Ureter (tissue), 1 donor: ENCODE results near the gene ZNF775. TPM values are rescaled to one million over a fixed set of nuclear protein-coding genes. Genes with fewer than 3 reads are reported as not detected.

ENCODE experiments used
- DNase-seq: peaks from one replicate; pipeline ENCODE4 v3.0.0-alpha.2; 2020; ENCODE audit warnings: low spot score
- total RNA-seq: library from RNA; stranded (reverse); gene quantifications from one replicate; pipeline ENCODE4 v1.2.4, GENCODE V29; 2023
- donor health status: DM: yes; HTN: yes; CAD: no.

Gene ZNF775
- total RNA-seq, 1 donor from 2014 or later: 3.6 TPM

DNA sequence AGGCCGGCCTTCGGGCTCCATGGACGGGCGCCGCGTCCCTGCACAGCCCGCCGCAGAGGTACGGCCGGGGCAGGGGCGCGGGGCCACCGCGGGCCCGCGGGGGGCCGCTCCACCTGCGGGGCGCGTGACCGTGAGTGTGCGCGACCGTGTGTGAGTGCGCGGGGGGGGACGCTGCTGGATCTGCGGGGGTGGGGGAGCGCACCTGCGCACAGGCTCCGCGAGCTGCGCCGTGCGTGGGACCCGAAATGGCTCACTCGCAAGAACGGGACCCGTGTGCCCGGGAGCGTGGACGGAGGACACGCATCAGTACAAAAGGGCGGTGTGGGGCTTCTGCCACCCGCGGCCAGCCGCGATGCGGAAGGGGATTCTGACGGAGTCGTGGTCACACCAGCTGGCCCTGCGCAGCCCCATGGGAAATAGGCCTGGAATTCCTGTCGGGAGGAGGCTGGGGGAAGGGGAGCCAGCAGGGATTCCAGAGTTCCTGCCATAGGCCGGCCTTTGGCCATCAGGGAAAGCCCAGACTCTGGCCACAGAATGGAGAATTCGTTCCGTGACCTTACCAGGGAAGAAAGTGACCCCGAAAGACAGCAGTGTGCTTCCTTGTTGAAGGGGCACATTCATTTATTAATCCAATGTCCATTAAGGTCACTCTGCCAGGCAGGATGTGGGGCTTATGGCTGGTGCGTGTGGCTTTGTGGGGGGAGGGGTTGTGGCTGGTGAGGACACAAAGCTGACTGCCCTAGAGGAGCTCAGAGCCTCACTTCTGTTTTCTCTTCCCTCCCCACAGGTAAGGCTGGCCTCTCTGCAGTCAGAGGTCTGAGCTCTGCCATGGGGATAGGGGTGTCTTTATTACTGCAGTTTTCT is 10.0 kb upstream of the ZNF775 start:
- peak; percentile 71 for DNase-seq

DNA sequence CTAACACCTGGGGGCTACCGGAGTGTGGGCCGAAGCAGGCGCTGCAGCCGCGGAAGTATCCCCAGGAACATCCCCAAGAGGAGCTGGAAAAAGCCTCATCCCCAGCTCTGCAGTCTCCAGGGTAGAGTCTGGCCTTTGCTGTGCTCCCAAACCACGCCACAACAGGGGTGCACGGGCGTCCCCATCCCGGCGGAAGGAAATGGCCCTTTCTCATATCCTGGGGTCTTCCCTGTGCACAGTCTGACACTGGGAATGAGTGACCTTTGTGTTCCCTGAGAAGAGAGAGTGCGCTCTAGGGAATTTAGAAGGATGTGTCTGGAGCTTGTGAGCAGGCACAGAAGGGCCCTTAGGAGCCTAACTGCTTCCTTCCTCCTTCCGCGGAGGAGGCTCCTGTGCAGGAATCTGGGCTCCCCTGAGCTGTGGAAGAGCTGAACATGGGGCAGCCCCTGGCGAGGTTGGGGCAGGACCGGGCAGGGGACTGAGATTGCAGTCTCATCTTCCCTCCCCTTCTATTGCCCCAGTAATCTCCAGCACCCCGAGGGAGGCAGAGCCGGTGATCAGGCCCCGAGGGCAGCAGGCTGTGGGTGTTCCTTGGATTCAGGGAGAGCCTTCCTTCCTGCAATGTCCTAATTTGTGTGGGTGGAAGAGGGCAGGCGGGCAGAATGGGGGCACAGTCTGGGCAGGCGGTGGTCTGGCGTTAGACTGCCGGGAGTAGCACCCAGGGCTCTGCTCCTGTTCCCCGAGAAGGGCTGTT is 9.2 kb upstream of the ZNF775 start:
- no peak for DNase-seq

DNA sequence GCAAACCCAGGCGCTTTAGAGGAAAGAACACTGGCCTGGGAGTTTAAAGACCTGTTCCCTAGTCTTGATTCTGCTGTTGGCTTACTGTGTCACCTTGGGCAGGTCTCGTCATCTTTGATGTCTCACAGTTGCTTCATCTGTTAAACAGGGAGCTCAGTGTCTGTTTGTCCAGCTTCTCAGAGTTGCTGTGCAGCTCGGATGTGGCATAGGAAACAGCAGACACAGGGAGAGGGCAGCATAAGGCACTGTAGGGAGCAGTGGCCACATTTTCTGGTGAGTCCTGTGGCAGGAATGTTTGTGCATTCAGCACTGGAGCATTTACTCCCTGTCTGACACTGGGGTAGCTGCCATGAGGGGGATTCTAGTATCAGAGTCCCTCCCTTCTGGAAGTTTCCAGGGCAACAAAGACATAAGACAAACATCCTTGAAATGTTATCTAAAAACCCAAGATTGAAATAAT is 8.5 kb upstream of the ZNF775 start:
- no peak for DNase-seq

GRCh38 chr7:150371131-150371995 is 7.8 kb upstream of the ZNF775 start:
- no peak for DNase-seq

DNA sequence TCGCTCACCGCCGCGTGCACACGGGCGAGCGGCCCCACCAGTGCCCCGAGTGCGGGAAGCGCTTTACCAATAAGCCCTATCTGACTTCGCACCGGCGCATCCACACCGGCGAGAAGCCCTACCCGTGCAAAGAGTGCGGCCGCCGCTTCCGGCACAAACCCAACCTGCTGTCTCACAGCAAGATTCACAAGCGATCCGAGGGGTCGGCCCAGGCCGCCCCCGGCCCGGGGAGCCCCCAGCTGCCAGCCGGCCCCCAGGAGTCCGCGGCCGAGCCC is 7.2 kb upstream of the ZNF775 start:
- no peak for DNase-seq

DNA sequence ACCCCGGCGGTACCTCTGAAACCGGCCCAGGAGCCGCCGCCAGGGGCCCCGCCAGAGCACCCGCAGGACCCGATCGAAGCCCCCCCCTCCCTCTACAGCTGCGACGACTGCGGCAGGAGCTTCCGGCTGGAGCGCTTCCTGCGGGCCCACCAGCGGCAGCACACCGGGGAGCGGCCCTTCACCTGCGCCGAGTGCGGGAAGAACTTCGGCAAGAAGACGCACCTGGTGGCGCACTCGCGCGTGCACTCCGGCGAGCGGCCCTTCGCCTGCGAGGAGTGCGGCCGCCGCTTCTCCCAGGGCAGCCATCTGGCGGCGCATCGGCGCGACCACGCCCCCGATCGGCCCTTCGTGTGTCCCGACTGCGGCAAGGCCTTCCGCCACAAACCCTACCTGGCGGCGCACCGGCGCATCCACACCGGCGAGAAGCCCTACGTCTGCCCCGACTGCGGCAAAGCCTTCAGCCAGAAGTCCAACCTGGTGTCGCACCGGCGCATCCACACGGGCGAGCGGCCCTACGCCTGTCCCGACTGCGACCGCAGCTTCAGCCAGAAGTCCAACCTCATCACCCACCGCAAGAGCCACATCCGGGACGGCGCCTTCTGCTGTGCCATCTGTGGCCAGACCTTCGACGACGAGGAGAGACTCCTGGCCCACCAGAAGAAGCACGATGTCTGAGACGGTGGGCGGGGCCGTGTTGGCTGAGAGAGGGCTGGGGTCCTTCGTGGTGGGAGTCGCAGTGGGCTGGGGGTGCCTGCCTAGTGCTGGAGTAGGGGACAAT is 6.7 kb upstream of the ZNF775 start:
- DNase-seq: no peak

GRCh38 chr7:150373049-150373801 is 5.9 kb upstream of the ZNF775 start:
- DNase-seq: peak; percentile 77

DNA sequence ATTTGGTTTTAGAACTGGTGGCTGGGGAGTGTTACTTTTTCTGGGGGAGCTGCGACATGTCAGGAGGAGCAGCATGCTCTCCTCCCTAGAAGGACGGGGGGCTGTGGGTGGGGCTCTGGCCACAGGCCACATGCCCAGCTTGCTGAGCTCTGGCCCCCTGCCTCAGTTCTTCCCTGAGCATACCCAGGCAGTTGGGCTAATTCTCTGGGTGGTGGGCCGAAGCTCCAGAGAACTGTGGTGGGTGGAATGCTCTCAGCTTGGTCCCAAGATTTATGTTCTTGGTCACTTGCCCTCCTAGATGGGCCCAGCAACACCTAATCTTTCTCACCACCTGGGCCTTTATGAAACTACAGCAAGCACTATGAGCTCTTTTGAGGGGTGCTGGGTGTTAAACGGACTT is 5.1 kb upstream of the ZNF775 start:
- no peak for DNase-seq

- DNase-seq: no peak
Observed at GRCh38 chr7:150374472-150374871, 4.7 kb upstream of the ZNF775 start.

DNA sequence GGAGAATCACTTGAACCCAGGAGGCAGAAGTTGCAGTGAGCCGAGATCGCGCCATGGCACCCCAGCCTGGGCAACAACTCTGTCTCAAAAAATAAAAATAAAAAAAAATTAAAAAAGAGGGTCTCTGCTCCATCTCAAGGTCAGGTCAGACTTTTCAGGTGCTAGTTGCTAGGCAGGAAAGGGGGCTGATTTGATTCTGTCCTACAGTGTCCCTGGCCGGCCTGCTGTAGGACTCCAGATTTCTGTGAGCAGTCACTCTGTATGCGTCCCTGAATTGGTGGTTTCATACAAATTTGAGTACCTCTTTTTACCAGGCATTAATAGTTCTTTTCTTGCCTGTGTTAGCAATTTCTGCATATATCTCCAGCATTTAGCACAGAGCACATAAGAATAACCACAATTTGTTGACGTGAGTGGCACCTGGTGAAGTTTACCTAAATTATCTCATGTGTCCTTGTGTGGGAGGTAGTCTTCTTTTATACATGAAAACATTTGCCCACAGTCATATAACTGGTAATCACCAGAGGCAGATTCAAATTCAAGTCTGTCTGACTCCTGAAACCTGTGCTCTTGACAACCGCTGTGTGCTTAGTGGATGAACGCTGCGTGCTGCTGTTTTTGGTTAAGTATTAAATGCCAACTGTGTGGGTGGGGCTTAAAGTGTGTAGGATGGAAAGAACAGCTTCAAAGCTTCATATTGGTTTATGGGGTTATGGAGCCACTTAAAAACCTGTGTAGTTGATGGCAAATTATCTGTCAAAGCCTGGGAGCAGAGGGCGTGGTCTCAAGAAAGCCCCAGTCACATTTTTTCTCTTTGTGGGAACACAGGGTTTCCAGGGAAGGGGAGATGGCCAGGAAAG is 3.2 kb upstream of the ZNF775 start:
- no peak for DNase-seq

DNA sequence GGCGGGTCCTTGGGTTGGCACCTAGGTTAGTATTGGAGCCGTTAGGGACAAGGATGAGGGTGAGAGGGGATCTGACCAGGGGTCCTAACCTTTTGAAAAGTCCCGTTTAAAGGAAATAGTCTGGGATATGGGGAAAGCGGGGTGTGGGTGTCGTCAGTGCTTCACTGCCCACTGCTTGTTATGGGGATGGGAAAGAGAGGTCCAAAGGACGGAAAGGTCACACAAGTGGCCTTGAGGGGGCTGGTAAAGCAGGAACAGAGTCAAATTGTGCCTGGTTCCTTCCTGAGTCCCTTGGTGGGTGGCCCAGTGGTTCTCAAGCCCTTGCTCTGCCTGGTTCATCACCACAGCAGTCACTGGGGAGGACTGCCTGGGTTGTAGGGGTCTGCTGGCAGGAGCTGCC is 2.6 kb upstream of the ZNF775 start:
- DNase-seq: no peak

GRCh38 chr7:150377196-150377595 is 1.9 kb upstream of the ZNF775 start:
- no peak for DNase-seq

DNA sequence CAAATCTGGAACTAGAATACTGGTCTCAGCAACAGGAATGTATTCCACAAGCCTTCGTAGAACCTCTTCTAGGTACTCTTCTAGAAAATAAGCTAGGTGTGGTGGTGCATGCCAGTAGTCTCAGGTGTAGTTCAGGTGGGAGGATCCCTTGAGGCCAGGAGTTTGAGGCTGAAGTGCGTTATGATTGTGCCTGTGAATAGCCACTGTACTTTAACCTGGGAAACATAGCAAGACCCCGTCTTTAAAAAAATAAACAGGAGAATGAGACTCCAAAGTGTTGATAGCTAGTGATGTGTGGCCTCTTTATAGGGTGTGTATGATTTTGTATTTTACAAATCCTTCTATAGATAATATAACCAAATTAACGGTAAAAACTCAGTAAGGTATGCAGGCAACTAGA is 1.5 kb upstream of the ZNF775 start:
- DNase-seq: no peak

DNA sequence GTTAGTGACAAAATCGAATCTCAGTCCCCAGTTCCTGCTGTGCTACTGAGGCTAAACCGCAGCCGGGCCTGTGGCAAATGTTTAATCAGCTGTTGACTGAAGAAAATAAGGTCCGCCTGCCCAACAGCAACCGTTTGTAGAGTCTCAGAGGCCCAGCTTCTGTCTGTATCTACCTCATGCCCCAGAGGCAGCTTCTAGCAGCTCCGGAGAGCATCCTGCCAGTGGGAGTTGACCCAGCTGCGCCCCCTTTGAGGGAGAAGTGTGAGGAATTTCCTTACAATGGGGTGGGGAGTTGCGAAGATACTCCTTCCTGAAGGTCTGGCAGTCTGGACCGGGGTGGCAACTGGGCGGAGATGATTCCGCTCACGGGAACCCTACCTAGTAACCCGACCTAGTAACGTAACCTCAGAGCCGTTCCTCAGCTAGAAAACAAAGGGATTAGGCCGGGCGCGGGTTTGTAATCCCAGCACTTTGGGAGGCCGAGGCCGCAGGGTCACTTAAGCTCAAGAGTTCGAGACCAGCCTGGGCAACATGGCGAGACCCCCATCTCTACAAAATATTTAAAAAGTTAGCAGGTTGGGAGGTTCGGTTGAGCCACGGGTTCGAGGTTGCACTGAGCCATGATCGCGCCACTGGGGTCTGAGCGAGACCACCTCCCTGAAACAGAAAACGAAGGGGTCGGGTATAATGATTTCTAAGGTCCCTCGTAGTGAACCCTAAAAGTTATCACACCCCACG is 846 bp upstream of the ZNF775 start:
- DNase-seq: peak; percentile 68

DNA sequence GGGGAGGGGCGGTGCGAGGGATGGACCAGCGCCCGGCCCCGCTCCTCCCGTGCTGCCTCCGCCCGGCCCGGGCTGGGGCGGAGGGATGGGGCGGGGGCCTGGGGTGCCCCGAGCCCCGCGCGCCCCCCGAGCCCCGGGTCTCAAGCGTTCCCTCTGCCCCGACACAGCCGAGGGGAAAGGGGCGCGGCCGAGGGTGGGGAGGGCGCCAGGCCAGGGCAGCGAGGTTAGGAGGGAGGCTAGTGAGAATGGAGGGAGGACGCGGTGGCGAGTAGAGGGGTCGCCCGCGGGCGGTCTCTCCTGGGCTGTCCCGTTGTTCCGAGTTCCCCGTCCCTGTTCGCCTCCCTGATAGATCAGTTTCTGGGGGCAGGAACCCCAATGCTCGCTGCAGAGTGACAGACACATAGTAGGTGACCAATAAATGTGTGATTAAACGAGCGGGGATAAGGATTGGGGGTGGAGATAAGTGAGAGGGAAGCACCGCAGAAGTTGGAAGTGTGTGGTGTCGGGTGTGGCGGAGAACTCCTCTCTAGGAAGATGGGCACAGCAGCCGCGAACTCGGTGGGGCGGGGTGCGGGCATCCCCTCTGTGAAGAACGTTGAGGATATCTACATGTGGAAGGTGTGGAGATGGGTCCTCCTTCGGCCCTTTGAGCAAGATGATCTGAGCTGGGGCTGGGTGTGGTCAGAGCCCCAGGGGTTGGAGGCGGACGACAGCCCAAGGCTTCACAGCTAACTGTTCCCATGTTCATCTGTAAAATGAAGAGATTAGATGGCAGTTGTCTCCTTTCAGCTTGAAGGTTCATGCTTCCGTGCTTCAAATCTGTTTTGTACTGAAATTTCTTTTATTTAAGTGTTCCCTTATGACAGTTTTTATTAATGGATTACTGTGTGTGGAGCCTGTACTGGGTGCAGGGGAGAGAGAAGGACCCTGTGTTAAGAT is 580 bp downstream of the ZNF775 start:
- no peak for DNase-seq

DNA sequence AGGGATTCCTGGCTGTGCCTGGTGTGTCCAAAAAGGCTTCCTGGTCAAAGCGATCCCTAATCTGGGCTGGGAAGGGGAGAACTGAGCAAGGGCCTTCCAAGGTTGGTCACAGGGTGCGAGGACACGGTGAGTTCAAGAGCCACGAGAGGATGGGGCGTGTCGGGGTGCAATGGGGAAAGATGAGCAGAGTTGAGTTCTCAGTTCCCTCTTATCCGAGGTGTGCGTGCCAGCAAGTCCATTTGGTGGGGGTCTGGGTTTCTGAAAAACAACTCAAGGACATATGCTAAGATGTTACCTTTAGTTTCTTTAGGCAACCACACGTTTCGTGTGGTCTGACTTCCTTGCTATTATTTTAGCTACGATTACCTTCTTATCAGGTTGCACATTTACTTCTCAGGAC is 1.3 kb downstream of the ZNF775 start:
- DNase-seq: no peak

DNA sequence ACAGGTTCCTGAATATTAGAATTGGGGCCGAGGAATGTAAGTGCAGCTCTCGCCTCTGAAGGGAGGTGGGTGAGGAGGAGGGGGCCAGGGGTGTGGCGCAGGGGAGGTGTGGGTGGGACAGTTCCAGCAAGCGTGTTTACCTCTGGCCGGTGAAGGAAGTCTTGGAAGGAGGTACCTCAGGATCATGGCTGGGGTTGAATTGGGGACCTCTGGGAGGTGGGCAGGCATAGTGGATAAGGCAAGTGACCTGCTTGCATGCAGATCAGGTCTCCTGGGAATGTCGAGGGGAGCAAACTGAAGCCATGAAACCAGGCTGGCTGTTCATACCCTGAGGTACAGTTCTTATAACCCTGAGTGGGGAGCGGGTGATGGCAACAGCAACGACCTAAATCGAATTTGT is 2.0 kb downstream of the ZNF775 start:
- DNase-seq: no peak

DNA sequence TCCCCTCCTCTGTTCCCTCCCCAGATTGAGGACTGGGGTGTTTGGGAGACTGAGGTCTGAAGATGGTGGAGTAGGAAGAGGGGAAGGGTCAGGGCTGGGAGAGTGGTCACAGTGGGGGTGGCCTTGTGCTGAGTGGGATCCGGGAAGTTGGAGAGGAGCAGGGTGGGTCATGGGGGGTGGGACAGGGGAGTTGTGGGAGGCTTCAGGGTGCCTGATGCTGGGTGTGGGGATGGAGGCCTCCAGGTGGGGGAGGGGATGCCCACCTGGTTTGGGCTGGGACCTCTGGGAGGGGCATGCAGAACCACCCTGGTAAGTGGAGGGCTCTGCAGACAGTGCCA is 2.6 kb downstream of the ZNF775 start:
- DNase-seq: no peak
